CD4-positive, alpha-beta T cell treated with Interleukin-4 for 1 hour (primary cell): ENCODE data around the gene CDKN1C.

Experiments
- DNase-seq, 2 donors: peaks; one replicate each; pipeline ENCODE4 v3.0.0-alpha.2; 2020 to 2022

Gene CDKN1C

GRCh38 chr11:2841411-2842190 is 44.0 kb downstream of the CDKN1C start:
- DNase-seq = no peak

- no peak for DNase-seq
Measured at GRCh38 chr11:2839395-2839943, 46.1 kb downstream of the CDKN1C start.

GRCh38 chr11:2838676-2839294 is 46.8 kb downstream of the CDKN1C start:
- DNase-seq = no peak

GRCh38 chr11:2838091-2838490 is 47.5 kb downstream of the CDKN1C start:
- DNase-seq = no peak

- no peak for DNase-seq
Measured at GRCh38 chr11:2837651-2838050, 47.9 kb downstream of the CDKN1C start.

- DNase-seq = peak in 1 of 2 donors; percentile 54
Measured at GRCh38 chr11:2837096-2837601, 48.4 kb downstream of the CDKN1C start.

- DNase-seq = no peak
Measured at GRCh38 chr11:2836315-2837095, 49.1 kb downstream of the CDKN1C start.

GRCh38 chr11:2835751-2836150 is 49.8 kb downstream of the CDKN1C start:
- DNase-seq = no peak

GRCh38 chr11:2835296-2835695 is 50.3 kb downstream of the CDKN1C start:
- no peak for DNase-seq

GRCh38 chr11:2834503-2835273 is 50.9 kb downstream of the CDKN1C start:
- no peak for DNase-seq

GRCh38 chr11:2833716-2834502 is 51.7 kb downstream of the CDKN1C start:
- DNase-seq = no peak
